Epithelial cell of esophagus (primary cell): Measurements from ENCODE around the gene P2RX1.

Experiments used
- DNase-seq: peaks from one replicate; pipeline ENCODE4 v3.0.0; 2010; ENCODE audit warnings: low read depth
- H3K4me3 ChIP-seq: 2 replicates; pipeline ENCODE4 v1.5.1; 2011; ENCODE audit warnings: mild to moderate bottlenecking, low read length, control low read depth
- TF ChIP-seq, protein P1 (sequence below): IDR thresholded peaks from 2 replicates; pipeline ENCODE4 v1.5.1; 2011; ENCODE audit warnings: low read depth, mild to moderate bottlenecking, low read length, control low read depth, inconsistent platforms; ENCODE audit not compliant: insufficient read depth; ENCODE audit errors: missing control alignments

Gene P2RX1

DNA sequence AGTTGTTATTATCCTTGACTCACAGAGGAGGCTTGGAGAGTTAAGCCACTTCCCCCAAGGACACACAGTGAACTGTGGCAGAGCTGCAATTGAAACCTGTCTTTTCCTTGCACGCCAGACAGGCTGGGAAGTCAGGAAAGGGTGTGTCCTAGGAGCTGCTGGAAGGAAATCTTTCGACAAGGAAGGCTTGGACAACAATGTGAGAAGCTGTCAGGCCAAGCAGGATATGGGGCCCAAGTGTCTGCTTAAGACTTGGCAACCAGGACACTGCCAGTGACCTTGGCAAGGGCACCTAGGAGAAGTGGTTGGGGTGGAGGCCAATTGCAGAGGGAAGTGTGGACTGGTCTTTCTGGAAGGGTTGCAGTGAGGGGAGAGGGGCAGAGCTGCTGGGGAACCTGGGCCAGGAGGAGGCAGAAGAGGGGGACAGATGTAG lies 21.3 kb downstream of the P2RX1 start:
- DNase-seq = peak; percentile 78

GRCh38 chr17:3894188-3894587 lies 22.1 kb downstream of the P2RX1 start:
- TF ChIP-seq, protein P1, sequence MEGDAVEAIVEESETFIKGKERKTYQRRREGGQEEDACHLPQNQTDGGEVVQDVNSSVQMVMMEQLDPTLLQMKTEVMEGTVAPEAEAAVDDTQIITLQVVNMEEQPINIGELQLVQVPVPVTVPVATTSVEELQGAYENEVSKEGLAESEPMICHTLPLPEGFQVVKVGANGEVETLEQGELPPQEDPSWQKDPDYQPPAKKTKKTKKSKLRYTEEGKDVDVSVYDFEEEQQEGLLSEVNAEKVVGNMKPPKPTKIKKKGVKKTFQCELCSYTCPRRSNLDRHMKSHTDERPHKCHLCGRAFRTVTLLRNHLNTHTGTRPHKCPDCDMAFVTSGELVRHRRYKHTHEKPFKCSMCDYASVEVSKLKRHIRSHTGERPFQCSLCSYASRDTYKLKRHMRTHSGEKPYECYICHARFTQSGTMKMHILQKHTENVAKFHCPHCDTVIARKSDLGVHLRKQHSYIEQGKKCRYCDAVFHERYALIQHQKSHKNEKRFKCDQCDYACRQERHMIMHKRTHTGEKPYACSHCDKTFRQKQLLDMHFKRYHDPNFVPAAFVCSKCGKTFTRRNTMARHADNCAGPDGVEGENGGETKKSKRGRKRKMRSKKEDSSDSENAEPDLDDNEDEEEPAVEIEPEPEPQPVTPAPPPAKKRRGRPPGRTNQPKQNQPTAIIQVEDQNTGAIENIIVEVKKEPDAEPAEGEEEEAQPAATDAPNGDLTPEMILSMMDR = no peak
- no peak overlapping the region for H3K4me3 ChIP-seq
- DNase-seq = no peak

More for the DNA sequence above, 21.3 kb downstream of the P2RX1 start:
- H3K4me3 ChIP-seq = no peak overlapping the region
- TF ChIP-seq, protein P1 = no peak

- TF ChIP-seq, protein P1 = no peak
- H3K4me3 ChIP-seq = no peak overlapping the region
- DNase-seq = no peak
Observed at GRCh38 chr17:3893720-3894116, 22.5 kb downstream of the P2RX1 start.

DNA sequence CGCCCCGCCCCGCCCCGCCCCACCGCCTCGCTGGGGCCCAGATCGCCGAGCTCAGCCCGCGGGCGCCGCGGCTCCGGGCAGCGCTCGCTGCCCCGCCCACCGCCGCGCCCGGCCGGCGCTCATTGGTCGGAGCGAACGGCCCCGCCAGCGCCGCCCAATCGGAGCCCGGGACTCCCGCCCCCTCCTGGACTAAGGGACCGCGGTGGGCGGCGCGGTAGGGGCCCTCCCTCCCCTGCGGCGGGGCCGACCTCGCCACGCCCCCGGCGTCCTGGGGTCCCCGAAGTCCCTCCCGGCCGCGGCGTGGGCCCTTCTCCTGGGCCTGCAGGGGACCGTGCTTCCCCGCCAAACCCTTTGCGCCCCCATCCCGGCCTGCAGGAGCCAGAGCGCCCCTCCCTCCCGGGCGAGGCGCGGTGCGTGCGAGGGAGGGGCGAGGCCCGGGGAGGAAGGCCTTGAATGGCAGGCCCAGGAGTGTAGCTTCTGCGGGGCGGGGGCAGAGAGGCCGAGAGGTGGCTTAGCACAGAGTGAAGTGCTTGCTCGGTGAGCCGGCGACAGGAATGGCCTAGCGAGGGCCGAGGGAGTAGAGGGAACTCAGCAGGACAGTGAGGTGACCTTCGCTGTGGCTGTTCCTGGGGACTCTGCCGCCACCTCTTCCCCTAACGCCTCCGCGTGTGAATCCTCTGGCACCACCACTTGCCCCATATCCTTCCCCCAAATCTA lies 23.1 kb downstream of the P2RX1 start, which contains the start of gene CAMKK1:
TSS of gene CAMKK1 (minus strand) at position 51 of the 717 bp plus-strand sequence. CDS start 7,366 bp downstream, outside the sequence.
- peak within 1 kb of the TSS; percentile 51 for H3K4me3 ChIP-seq
- DNase-seq = peak; percentile 81
- TF ChIP-seq, protein P1 = no peak

GRCh38 chr17:3892095-3892998 lies 23.9 kb downstream of the P2RX1 start:
- DNase-seq = peak; percentile 39
- TF ChIP-seq, protein P1 = no peak

GRCh38 chr17:3891626-3892094 lies 24.6 kb downstream of the P2RX1 start:
- H3K4me3 ChIP-seq = peak overlapping the region; percentile 51
- TF ChIP-seq, protein P1 = no peak
- no peak for DNase-seq

More at GRCh38 chr17:3892095-3892998, 23.9 kb downstream of the P2RX1 start:
- H3K4me3 ChIP-seq = peak overlapping the region; percentile 51
